GM12878 (cell line): ENCODE data around the gene SLC6A20. TPM values are rescaled to one million over a fixed set of nuclear protein-coding genes. Genes with fewer than 3 reads are reported as not detected.
A peak's percentile ranks its signal among the peaks of the same experiment; 100 is the strongest.

Experiments
- ATAC-seq: fragments of 200-7000 bp; cut with Tn5 transposase; 3 replicates; pipeline ENCODE4 v1.9.1; 2020; ENCODE audit warnings: mild to moderate bottlenecking, moderate library complexity
- BruUV-seq: library from RNA; stranded (reverse); fragments of 400-500 nt; replicated peaks from 2 replicates; lab custom pipeline; 2021; lab: Mats Ljungman, UMichigan
- CTCF ChIA-PET: fragments of 300-600 bp; sonication (Branson Sonifier 250); formaldehyde crosslinking; extraction: SDS; loops from one replicate; lab custom pipeline; 2021; ENCODE audit warnings: inconsistent platforms; lab: Yijun Ruan, JAX
- POLR2A ChIA-PET: fragments of 350-600 bp; formaldehyde crosslinking; extraction: SDS; loops from one replicate; lab custom pipeline; 2021; ENCODE audit warnings: inconsistent platforms; lab: Charles Lee
- RAD21 ChIA-PET: fragments of 300-600 bp; sonication (Branson Sonifier 250); formaldehyde crosslinking; loops from one replicate; lab custom pipeline; 2023; ENCODE audit warnings: antibody characterized with exemption; ENCODE audit not compliant: unreplicated experiment; lab: Charles Lee
- SMC1A ChIA-PET: fragments of 300-600 bp; sonication (Branson Sonifier 250); formaldehyde crosslinking; loops from one replicate; lab custom pipeline; 2023; ENCODE audit not compliant: unreplicated experiment, uncharacterized antibody; lab: Charles Lee
- DNase-seq: peaks from one replicate; pipeline ENCODE4 v3.0.0-alpha.2; 2011; ENCODE audit warnings: low read depth, low spot score
- FAIRE-seq: peaks from 3 replicates; lab custom pipeline; 2011; peaks lifted over from hg19 to GRCh38; lab: Jason Lieb, UNC
- H2AFZ ChIP-seq: 2 replicates; pipeline ENCODE4 v1.6.0; 2011; ENCODE audit warnings: low read depth, low read length, control low read depth; ENCODE audit not compliant: control insufficient read depth
- H3K27ac ChIP-seq: 2 replicates; pipeline ENCODE4 v1.5.1; 2011; ENCODE audit warnings: control low read depth; ENCODE audit not compliant: control insufficient read depth, insufficient read depth
- H3K27me3 ChIP-seq, 2 experiments: replicated peaks in 1 of 2; 2 replicates each; pipeline versions ENCODE4 v1.6.0 to v1.6.1; 2011; ENCODE audit warnings: low read length in 1 of 2; ENCODE audit not compliant: control insufficient read depth in 2 of 2, insufficient read depth in 2 of 2
- H3K36me3 ChIP-seq, 2 experiments: 2 replicates each; pipeline ENCODE4 v1.5.1; 2011; ENCODE audit warnings: low read length in 1 of 2; ENCODE audit not compliant: control insufficient read depth in 2 of 2, insufficient read depth in 2 of 2
- H3K4me1 ChIP-seq: 2 replicates; pipeline ENCODE4 v1.6.1; 2011; ENCODE audit warnings: mild to moderate bottlenecking, low read length, moderate library complexity, mixed read lengths; ENCODE audit not compliant: control insufficient read depth, insufficient read depth
- H3K4me2 ChIP-seq: 2 replicates; pipeline ENCODE4 v1.6.0; 2011; ENCODE audit warnings: control low read depth; ENCODE audit not compliant: control insufficient read depth, insufficient read depth
- H3K4me3 ChIP-seq: fragments of 200-600 bp; sonication (generic); 2 replicates; pipeline ENCODE4 v1.5.1; 2016
- H3K79me2 ChIP-seq: 2 replicates; pipeline ENCODE4 v1.6.0; 2011; ENCODE audit warnings: low read length; ENCODE audit not compliant: control insufficient read depth, insufficient read depth
- H3K9ac ChIP-seq: 2 replicates; pipeline ENCODE4 v1.8.0; 2011; ENCODE audit warnings: low read length, control low read depth, mixed read lengths; ENCODE audit not compliant: control insufficient read depth, insufficient read depth
- H3K9me3 ChIP-seq: replicated peaks from 3 replicates; pipeline ENCODE4 v1.5.1; 2011; ENCODE audit warnings: mild to moderate bottlenecking, low read length; ENCODE audit not compliant: control insufficient read depth, insufficient read depth
- H4K20me1 ChIP-seq: 2 replicates; pipeline ENCODE4 v1.6.0; 2011; ENCODE audit not compliant: control insufficient read depth, insufficient read depth
- CEBPZ ChIP-seq: fragments of 150-350 bp; IDR thresholded peaks from 2 replicates; pipeline ENCODE4 v1.6.1; 2016; ENCODE audit warnings: low read depth, low read length
- CHD4 ChIP-seq: fragments of 200-600 bp; sonication (generic); IDR thresholded peaks from 2 replicates; pipeline ENCODE4 v1.6.1; 2016; ENCODE audit warnings: mild to moderate bottlenecking
- EGR1 ChIP-seq, 2 experiments: IDR thresholded peaks; 1 replicate in 1 of 2; 2 replicates in 1 of 2; pipeline ENCODE4 v1.6.1; 2011 to 2012; ENCODE audit warnings: low read depth in 2 of 2, low read length in 2 of 2, borderline replicate concordance in 1 of 2, mild to moderate bottlenecking in 1 of 2, moderate library complexity in 1 of 2
- FOXK2 ChIP-seq: fragments of 450-650 bp; IDR thresholded peaks from 2 replicates; pipeline ENCODE4 v1.6.1; 2017; ENCODE audit warnings: mild to moderate bottlenecking, moderate library complexity
- GATAD2B ChIP-seq: fragments of 450-650 bp; conservative IDR thresholded peaks from 2 replicates; pipeline ENCODE4 v1.6.1; 2017; ENCODE audit warnings: low read depth, mild to moderate bottlenecking, moderate library complexity
- HCFC1 ChIP-seq: fragments of 150-350 bp; IDR thresholded peaks from 2 replicates; pipeline ENCODE4 v1.6.1; 2014; ENCODE audit warnings: low read length
- KDM1A ChIP-seq: fragments of 200-600 bp; sonication (generic); IDR thresholded peaks from 2 replicates; pipeline ENCODE4 v1.6.1; 2016; ENCODE audit warnings: borderline replicate concordance
- NFYA ChIP-seq: IDR thresholded peaks from 2 replicates; pipeline ENCODE4 v1.6.1; 2011; ENCODE audit warnings: low read depth, mild to moderate bottlenecking, low read length, improper control_type of control experiment, borderline replicate concordance
- POLR2AphosphoS5 ChIP-seq: IDR thresholded peaks from 2 replicates; pipeline ENCODE4 v1.6.1; 2011; ENCODE audit warnings: mild to moderate bottlenecking, low read length, inconsistent platforms
- RUNX3 ChIP-seq: IDR thresholded peaks from 2 replicates; pipeline ENCODE4 v1.6.1; 2012; ENCODE audit warnings: low read length, inconsistent platforms
- SRF ChIP-seq, 2 experiments: IDR thresholded peaks; 2 replicates each; pipeline ENCODE4 v1.6.1; 2011; ENCODE audit warnings: low read depth in 2 of 2, low read length in 2 of 2, mild to moderate bottlenecking in 1 of 2, moderate library complexity in 1 of 2
- STAT1 ChIP-seq: fragments of 450-650 bp; conservative IDR thresholded peaks from 2 replicates; pipeline ENCODE4 v1.6.1; 2014; ENCODE audit warnings: antibody characterized with exemption, mild to moderate bottlenecking
- WRNIP1 ChIP-seq: IDR thresholded peaks from 2 replicates; pipeline ENCODE4 v1.6.1; 2011; ENCODE audit warnings: low read depth, low read length, improper control_type of control experiment, borderline replicate concordance
- ZNF274 ChIP-seq: IDR thresholded peaks from one replicate; pipeline ENCODE4 v1.8.0; 2011; ENCODE audit not compliant: insufficient read length, insufficient read depth
- WGBS: methylation state at CpG from one replicate; pipeline ENCODE4 v1.1.6; 2016; ENCODE audit warnings: low lambda C conversion rate; ENCODE audit not compliant: insufficient replicate concordance, insufficient coverage; ENCODE audit errors: missing lambda C conversion rate; 5-methylcytosine and 5-hydroxymethylcytosine counted together
- in situ Hi-C: fragments of 300-500 bp; cut with MboI; formaldehyde crosslinking; loops from 9 replicates; pipeline ENCODE4 v1.14.3; 2018; ENCODE audit warnings: mixed read lengths
- intact Hi-C: fragments of 100-400 bp; cut with micrococcal nuclease; formaldehyde crosslinking; loops from one replicate; pipeline ENCODE4 v1.14.2; 2022; ENCODE audit not compliant: unreplicated experiment
- polyA plus RNA-seq, 11 experiments: library from polyadenylated mRNA; depleted of rRNA in 4 of 11; unstranded in 6 of 11; stranded (reverse) in 5 of 11; fragments of >200 nt; fragmentation: Nextera tagmentation in 4 of 11; fragmentation: Illumina TruSeq in 1 of 11; extraction: Ambion mirVana in 4 of 11; extraction: Trizol in 1 of 11; gene quantifications; 1 replicate in 1 of 11; 2 replicates in 10 of 11; pipeline versions ENCODE4 v1.2.1 to v1.2.3, GENCODE V29; 2011 to 2016; ENCODE audit warnings: inconsistent platforms in 2 of 11, missing spikeins in 2 of 11, low read depth in 1 of 11
- total RNA-seq, 4 experiments: library from RNA; depleted of rRNA in 3 of 4; stranded (reverse); fragments of >200 nt in 3 of 4; fragmentation: Illumina TruSeq in 1 of 4; extraction: Trizol in 1 of 4; gene quantifications; 2 replicates each; pipeline versions ENCODE4 v1.2.1 to v1.2.3, GENCODE V29; 2013 to 2021

Gene SLC6A20
- total and polyA plus RNA-seq, 10 of the 15 experiments (the other 5 are each of a cell fraction or from before 2014, with no cell fraction given), result 0.31 to 4.1 (median 1.1) TPM

- Histone ChIP-seq H3K27ac (no peak overlapping the region), H3K9ac (no peak overlapping the region), H3K9me3 (no peaks in the 10 kb centered on the region), H3K4me2 (no peak overlapping the region), H4K20me1 (no peaks in the 10 kb centered on the region), H3K27me3 (no peaks in the 10 kb centered on the region), H3K36me3 (no peaks in the 10 kb centered on the region; a peak in 1 of 4 replicates), H3K4me3 (no peak overlapping the region), H3K79me2 (no peaks in the 10 kb centered on the region), H3K4me1 (no peaks in the 10 kb centered on the region), H2AFZ (no peak overlapping the region)
- in situ Hi-C loops, result no loop called here
- no TSS peak for BruUV-seq
- FAIRE-seq (no peak), ATAC-seq (no peak), DNase-seq (no peak)
- POLR2A ChIA-PET, result no interaction called here
- intact Hi-C loops, result no loop called here
- TF ChIP-seq ZNF274 (no peak), RUNX3 (peak; percentile 25; the same call in 1 of the 2 replicates)
- SMC1A ChIA-PET, result interaction anchor here (0.7 to 2.3 kb wide), 6 partner anchors 16 to 100 kb away, joined by 3 to 5 read pairs (median 4); no protein-coding TSS in a partner anchor
- RAD21 ChIA-PET, result interaction anchor here (0.8 to 1.0 kb wide), 2 partner anchors 10 to 57 kb away, joined by 3 read pairs; partner anchors contain the start of gene SLC6A20
- CTCF ChIA-PET, result interaction anchor here (0.5 to 1.4 kb wide), 3 partner anchors 10 to 281 kb away, joined by 3 to 4 read pairs (median 4); no protein-coding TSS in a partner anchor
- 57% methylated on average over 3 of the region's 3 CpGs for WGBS
These were observed 9.7 kb upstream of the SLC6A20 start for GRCh38 chr3:45806072-45806471.

- Histone ChIP-seq H3K4me2 (no peak overlapping the region), H3K36me3 (no peaks in the 10 kb centered on the region), H3K4me3 (no peak overlapping the region), H3K4me1 (no peaks in the 10 kb centered on the region), H2AFZ (no peak overlapping the region), H3K9me3 (no peaks in the 10 kb centered on the region), H3K27me3 (no peaks in the 10 kb centered on the region), H4K20me1 (no peaks in the 10 kb centered on the region), H3K27ac (no peak overlapping the region), H3K79me2 (no peaks in the 10 kb centered on the region), H3K9ac (no peak overlapping the region)
- POLR2A ChIA-PET, result no interaction called here
- BruUV-seq, result no TSS peak
- FAIRE-seq (no peak), ATAC-seq (no peak), DNase-seq (no peak)
- SMC1A ChIA-PET, result no interaction called here
- WGBS, result 72% methylated on average over 5 of the region's 5 CpGs
- in situ Hi-C loops, result no loop called here
- intact Hi-C loops, result no loop called here
- CTCF ChIA-PET, result no interaction called here
- RAD21 ChIA-PET, result no interaction called here
- TF ChIP-seq STAT1 (no peak), EGR1 (IDR thresholded peaks at IDR 0.05; ENCODE audit: borderline replicate concordance in 1 of 2, low read depth in 2 of 2, low read length in 2 of 2) (no peak), POLR2AphosphoS5 (no peak), HCFC1 (no peak), WRNIP1 (no peak), CEBPZ (no peak), KDM1A (no peak), SRF (IDR thresholded peaks at IDR 0.05; ENCODE audit: low read depth in 2 of 2, low read length in 2 of 2) (no peak), NFYA (no peak), CHD4 (no peak), FOXK2 (no peak), GATAD2B (no peak)
These were observed 7.1 kb upstream of the SLC6A20 start for GRCh38 chr3:45803252-45803935.
